ENCODE results near the gene BCR.
A peak's percentile ranks its signal among the peaks of the same experiment; 100 is the strongest.

The BCR gene

GRCh38 chr22:23178512-23179254 lies 1.6 kb upstream of the BCR start:
- peak; percentile 65 for DNase-seq

GRCh38 chr22:23179381-23180299 lies 669 bp upstream of the BCR start:
- DNase-seq: no peak

- peak; percentile 40 for DNase-seq
These were observed 798 bp downstream of the BCR start for GRCh38 chr22:23180893-23181720.

- no peak for DNase-seq
These were observed 1.5 kb downstream of the BCR start for GRCh38 chr22:23181721-23182308.

- peak; percentile 58 for DNase-seq
These were observed 2.2 kb downstream of the BCR start for GRCh38 chr22:23182309-23183060.

GRCh38 chr22:23183061-23183698 lies 2.9 kb downstream of the BCR start:
- no peak for DNase-seq

GRCh38 chr22:23184100-23184763 lies 3.9 kb downstream of the BCR start:
- DNase-seq: no peak

GRCh38 chr22:23184764-23185113 lies 4.4 kb downstream of the BCR start:
- DNase-seq: no peak

GRCh38 chr22:23187211-23187610 lies 6.9 kb downstream of the BCR start:
- no peak for DNase-seq

- DNase-seq: no peak
These were observed 7.8 kb downstream of the BCR start for GRCh38 chr22:23187871-23188700.

GRCh38 chr22:23190526-23190925 lies 10.2 kb downstream of the BCR start:
- no peak for DNase-seq

GRCh38 chr22:23192133-23192532 lies 11.8 kb downstream of the BCR start:
- DNase-seq: no peak

GRCh38 chr22:23192558-23192957 lies 12.2 kb downstream of the BCR start:
- DNase-seq: no peak

- no peak for DNase-seq
These were observed 13.0 kb downstream of the BCR start for GRCh38 chr22:23193196-23193827.

- no peak for DNase-seq
These were observed 13.6 kb downstream of the BCR start for GRCh38 chr22:23193882-23194281.

GRCh38 chr22:23196165-23196564 lies 15.9 kb downstream of the BCR start:
- no peak for DNase-seq

GRCh38 chr22:23197836-23198235 lies 17.5 kb downstream of the BCR start:
- DNase-seq: no peak

GRCh38 chr22:23199159-23199558 lies 18.9 kb downstream of the BCR start:
- DNase-seq: no peak

- DNase-seq: no peak
These were observed 20.6 kb downstream of the BCR start for GRCh38 chr22:23200898-23201297.
